WI38 (cell line): ENCODE data around the gene GPR107.
"Not testable (repeated sequence)": the region's sequence is repeated elsewhere in the genome, so short reads cannot be mapped to it uniquely, and the experiment has no call there.

ENCODE experiments used
- H3K4me3 ChIP-seq: 2 replicates; pipeline ENCODE4 v1.5.1; 2011; ENCODE audit warnings: low read depth, mild to moderate bottlenecking, control low read depth, low read length
- TF ChIP-seq, protein P1 (sequence below): IDR thresholded peaks from 2 replicates; pipeline ENCODE4 v1.5.1; 2012; ENCODE audit warnings: low read depth, mild to moderate bottlenecking, control low read depth, low read length

The GPR107 gene

GRCh38 chr9:130015353-130016019, 38.2 kb upstream of the GPR107 start:
- TF ChIP-seq, protein P1, sequence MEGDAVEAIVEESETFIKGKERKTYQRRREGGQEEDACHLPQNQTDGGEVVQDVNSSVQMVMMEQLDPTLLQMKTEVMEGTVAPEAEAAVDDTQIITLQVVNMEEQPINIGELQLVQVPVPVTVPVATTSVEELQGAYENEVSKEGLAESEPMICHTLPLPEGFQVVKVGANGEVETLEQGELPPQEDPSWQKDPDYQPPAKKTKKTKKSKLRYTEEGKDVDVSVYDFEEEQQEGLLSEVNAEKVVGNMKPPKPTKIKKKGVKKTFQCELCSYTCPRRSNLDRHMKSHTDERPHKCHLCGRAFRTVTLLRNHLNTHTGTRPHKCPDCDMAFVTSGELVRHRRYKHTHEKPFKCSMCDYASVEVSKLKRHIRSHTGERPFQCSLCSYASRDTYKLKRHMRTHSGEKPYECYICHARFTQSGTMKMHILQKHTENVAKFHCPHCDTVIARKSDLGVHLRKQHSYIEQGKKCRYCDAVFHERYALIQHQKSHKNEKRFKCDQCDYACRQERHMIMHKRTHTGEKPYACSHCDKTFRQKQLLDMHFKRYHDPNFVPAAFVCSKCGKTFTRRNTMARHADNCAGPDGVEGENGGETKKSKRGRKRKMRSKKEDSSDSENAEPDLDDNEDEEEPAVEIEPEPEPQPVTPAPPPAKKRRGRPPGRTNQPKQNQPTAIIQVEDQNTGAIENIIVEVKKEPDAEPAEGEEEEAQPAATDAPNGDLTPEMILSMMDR, result no peak
- no peak overlapping the region for H3K4me3 ChIP-seq

GRCh38 chr9:130017076-130017475, 36.6 kb upstream of the GPR107 start:
- TF ChIP-seq, protein P1, result no peak
- no peak overlapping the region for H3K4me3 ChIP-seq

- not testable (repeated sequence) for H3K4me3 ChIP-seq
These were observed 36.2 kb upstream of the GPR107 start for GRCh38 chr9:130017510-130017909.

DNA sequence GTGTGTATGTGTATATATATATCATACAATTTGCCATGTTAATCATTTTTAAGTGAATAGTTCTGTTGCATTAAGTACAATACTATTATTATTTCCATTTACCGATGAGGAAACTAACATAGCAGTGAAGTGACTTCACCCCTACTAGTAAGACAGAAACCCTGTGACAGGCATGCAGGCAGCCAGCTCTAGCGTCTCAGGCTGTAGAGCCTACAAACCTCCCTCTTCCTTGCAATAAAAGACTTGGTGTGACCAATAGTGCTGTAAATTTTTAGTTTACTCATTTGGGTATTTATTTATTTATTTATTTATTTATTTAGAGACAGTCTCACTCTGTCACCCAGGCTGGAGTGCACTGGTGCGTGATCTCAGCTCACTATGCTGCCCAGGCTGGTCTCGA, 35.4 kb upstream of the GPR107 start:
- H3K4me3 ChIP-seq, result no peak overlapping the region
- TF ChIP-seq, protein P1, result no peak

GRCh38 chr9:130020618-130021017, 33.1 kb upstream of the GPR107 start:
- TF ChIP-seq, protein P1, result no peak

DNA sequence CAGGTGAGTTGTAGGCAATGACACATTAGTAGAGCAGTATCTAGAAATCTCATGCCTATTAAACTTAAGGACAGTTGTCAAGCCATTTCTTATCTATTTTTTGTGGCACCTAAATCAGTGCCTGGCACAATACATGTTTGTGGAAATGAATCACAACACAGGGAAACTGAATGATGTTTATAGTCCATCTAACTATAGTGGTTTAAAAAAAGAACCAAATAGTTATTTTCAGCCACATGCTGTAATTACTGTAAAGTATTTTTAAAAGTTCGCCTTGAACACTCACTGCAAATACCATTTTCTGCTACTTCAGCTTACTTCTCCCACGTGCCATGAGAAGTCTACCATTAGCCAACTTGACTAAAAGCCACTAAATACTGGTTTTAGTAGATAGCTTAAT, 32.6 kb upstream of the GPR107 start:
- H3K4me3 ChIP-seq, result no peak overlapping the region
- TF ChIP-seq, protein P1, result no peak

More at GRCh38 chr9:130020618-130021017, 33.1 kb upstream of the GPR107 start:
- no peak overlapping the region for H3K4me3 ChIP-seq

GRCh38 chr9:130021842-130022241, 31.9 kb upstream of the GPR107 start:
- H3K4me3 ChIP-seq, result not testable (repeated sequence)

DNA sequence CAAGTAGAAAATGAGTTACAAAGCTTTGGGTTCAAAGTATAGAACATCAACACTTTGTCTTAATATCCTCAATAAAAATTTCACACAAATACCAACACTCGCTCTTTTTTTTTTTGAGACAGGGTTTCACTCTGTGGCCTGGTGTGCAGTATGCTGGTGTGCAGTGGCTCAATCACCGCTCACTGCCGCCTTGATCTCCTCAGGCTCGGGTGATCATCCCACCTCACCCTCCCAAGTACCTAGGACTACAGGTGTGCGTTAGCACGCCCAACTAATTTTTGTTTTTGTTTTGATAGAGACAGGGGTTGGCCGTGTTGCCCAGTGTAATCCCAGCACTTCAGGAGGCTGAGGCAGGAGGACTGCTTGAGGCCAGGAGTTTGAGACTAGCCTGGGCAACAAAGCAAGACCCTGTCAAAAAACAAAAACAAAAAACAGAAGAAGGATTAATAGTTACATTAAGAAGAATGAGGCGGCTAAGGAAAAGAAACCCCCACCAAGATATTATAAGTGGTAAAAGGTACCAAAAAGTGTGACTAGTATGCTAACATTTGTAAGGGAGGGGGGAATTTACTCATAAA, 31.1 kb upstream of the GPR107 start:
- H3K4me3 ChIP-seq, result no peak overlapping the region
- TF ChIP-seq, protein P1, result no peak
